Panc1 (cell line): ENCODE data around the gene MBD5. TPM values are rescaled to one million over a fixed set of nuclear protein-coding genes. Genes with fewer than 3 reads are reported as not detected.

Source experiments
- ATAC-seq: fragments of 200-7000 bp; cut with Tn5 transposase; 2 replicates; pipeline ENCODE4 v1.9.1; 2020; ENCODE audit warnings: mild to moderate bottlenecking, moderate library complexity
- BruUV-seq: library from RNA; stranded (reverse); fragments of 400-500 nt; replicated peaks from 2 replicates; lab custom pipeline; 2021; lab: Mats Ljungman, UMichigan
- CTCF ChIA-PET: fragments of 300-600 bp; sonication (Branson Sonifier 250); formaldehyde crosslinking; loops from one replicate; lab custom pipeline; 2022; ENCODE audit warnings: antibody characterized with exemption; lab: Charles Lee
- POLR2A ChIA-PET: fragments of 300-600 bp; sonication (Branson Sonifier 250); formaldehyde crosslinking; loops from one replicate; lab custom pipeline; 2022; ENCODE audit warnings: antibody characterized with exemption; lab: Charles Lee
- DNase-seq: peaks from one replicate; pipeline ENCODE4 v3.0.0-alpha.2; 2010; ENCODE audit warnings: low read depth, low spot score
- H3K27ac ChIP-seq: 2 replicates; pipeline ENCODE4 v1.5.1; 2011; ENCODE audit warnings: mild to moderate bottlenecking, low read length, inconsistent platforms
- H3K27me3 ChIP-seq: fragments of 200-500 bp; sonication (Bioruptor generic); 2 replicates; pipeline ENCODE4 v1.6.0; 2014; ENCODE audit warnings: low read length, inconsistent platforms; ENCODE audit not compliant: control insufficient read depth, insufficient read depth
- H3K36me3 ChIP-seq: fragments of 200-500 bp; sonication (Bioruptor generic); 2 replicates; pipeline ENCODE4 v1.5.1; 2014; ENCODE audit warnings: inconsistent platforms, mild to moderate bottlenecking, low read length, moderate library complexity; ENCODE audit not compliant: control insufficient read depth, insufficient read depth
- H3K4me1 ChIP-seq: 2 replicates; pipeline ENCODE4 v1.5.1; 2011; ENCODE audit warnings: inconsistent platforms, mild to moderate bottlenecking, low read length, moderate library complexity; ENCODE audit not compliant: control insufficient read depth, insufficient read depth
- H3K4me3 ChIP-seq, 2 experiments: 2 replicates each; pipeline ENCODE4 v1.5.1; 2011 to 2012; ENCODE audit warnings: low read depth in 2 of 2, low read length in 2 of 2, mild to moderate bottlenecking in 2 of 2, inconsistent platforms in 1 of 2, moderate library complexity in 1 of 2
- H3K9me3 ChIP-seq: fragments of 200-500 bp; sonication (Bioruptor generic); 2 replicates; pipeline ENCODE4 v1.5.1; 2014; ENCODE audit warnings: low read depth, mild to moderate bottlenecking, inconsistent platforms, low read length, moderate library complexity; ENCODE audit not compliant: control insufficient read depth, insufficient read depth
- POLR2AphosphoS5 ChIP-seq: IDR thresholded peaks from 2 replicates; pipeline ENCODE4 v1.6.1; 2012; ENCODE audit warnings: mild to moderate bottlenecking, low read depth, low read length, moderate library complexity
- SIN3A ChIP-seq: IDR thresholded peaks from 2 replicates; pipeline ENCODE4 v1.6.1; 2012; ENCODE audit warnings: low read depth, mild to moderate bottlenecking, low read length, moderate library complexity, borderline replicate concordance; ENCODE audit not compliant: insufficient read depth
- TCF7L2 ChIP-seq: IDR thresholded peaks from 2 replicates; pipeline ENCODE4 v1.6.1; 2011; ENCODE audit warnings: mild to moderate bottlenecking, low read depth, low read length, inconsistent platforms
- in situ Hi-C: cut with HindIII; loops from 2 replicates; pipeline ENCODE4 v1.10.0; 2016; ENCODE audit warnings: low sequenced_read_pairs, low pct_unique_long_range_greater_than_20kb
- intact Hi-C: fragments of 100-400 bp; cut with micrococcal nuclease; formaldehyde crosslinking; loops from one replicate; pipeline ENCODE4 v1.10.0; 2022; ENCODE audit not compliant: unreplicated experiment
- total RNA-seq: library from RNA; stranded (reverse); gene quantifications from one replicate; pipeline ENCODE4 v1.2.1, GENCODE V29; 2021; ENCODE audit not compliant: unreplicated experiment
- TF ChIP-seq, protein P1 (sequence below): fragments of 450-650 bp; IDR thresholded peaks from 2 replicates; pipeline ENCODE4 v1.5.1; 2017; ENCODE audit warnings: mild to moderate bottlenecking
- TF ChIP-seq, protein P2 (sequence below), 2 experiments: IDR thresholded peaks; 2 replicates each; pipeline ENCODE4 v1.6.1; 2011 to 2012; ENCODE audit warnings: low read depth in 2 of 2, control low read depth in 1 of 2, low read length in 1 of 2, mild to moderate bottlenecking in 1 of 2, moderate library complexity in 1 of 2; ENCODE audit not compliant: insufficient read depth in 1 of 2

The MBD5 gene
- total RNA-seq, 1 experiment from 2014 or later: 40.2 TPM

DNA sequence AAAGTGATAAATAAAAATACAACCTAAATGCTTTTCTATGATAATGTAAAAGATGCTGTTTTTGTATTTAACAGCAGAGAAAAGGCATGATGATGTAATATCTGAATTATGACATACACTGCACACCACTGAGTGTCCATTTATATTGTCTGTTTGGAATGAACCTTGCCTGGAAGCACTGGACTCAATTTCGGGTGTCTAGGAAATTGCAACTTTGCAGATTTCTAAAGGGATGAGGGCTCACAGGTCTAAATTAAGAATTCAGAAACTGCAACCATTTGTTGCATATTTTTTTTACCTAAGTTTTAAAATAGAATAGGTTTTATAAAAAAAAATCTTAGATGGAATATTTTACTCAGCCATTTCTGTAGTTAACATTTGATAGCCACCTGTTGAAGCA lies 492.5 kb downstream of the MBD5 start:
- ATAC-seq (no peak), DNase-seq (no peak)
- intact Hi-C loops (no loop called here), in situ Hi-C loops (no loop called here)
- BruUV-seq: no TSS peak
- peaks cover 3% of the 10 kb centered on the region for H3K4me1 ChIP-seq
- H3K27me3 ChIP-seq: peaks cover 4% of the 10 kb centered on the region; the same call in 1 of the 2 replicates
- no peaks in the 10 kb centered on the region for H3K36me3 ChIP-seq
- ChIA-PET CTCF (no interaction called here), POLR2A (no interaction called here)
- TF ChIP-seq, protein P1, sequence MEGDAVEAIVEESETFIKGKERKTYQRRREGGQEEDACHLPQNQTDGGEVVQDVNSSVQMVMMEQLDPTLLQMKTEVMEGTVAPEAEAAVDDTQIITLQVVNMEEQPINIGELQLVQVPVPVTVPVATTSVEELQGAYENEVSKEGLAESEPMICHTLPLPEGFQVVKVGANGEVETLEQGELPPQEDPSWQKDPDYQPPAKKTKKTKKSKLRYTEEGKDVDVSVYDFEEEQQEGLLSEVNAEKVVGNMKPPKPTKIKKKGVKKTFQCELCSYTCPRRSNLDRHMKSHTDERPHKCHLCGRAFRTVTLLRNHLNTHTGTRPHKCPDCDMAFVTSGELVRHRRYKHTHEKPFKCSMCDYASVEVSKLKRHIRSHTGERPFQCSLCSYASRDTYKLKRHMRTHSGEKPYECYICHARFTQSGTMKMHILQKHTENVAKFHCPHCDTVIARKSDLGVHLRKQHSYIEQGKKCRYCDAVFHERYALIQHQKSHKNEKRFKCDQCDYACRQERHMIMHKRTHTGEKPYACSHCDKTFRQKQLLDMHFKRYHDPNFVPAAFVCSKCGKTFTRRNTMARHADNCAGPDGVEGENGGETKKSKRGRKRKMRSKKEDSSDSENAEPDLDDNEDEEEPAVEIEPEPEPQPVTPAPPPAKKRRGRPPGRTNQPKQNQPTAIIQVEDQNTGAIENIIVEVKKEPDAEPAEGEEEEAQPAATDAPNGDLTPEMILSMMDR: no peak
- TF ChIP-seq SIN3A: no peak
- TF ChIP-seq POLR2AphosphoS5: no peak
- TF ChIP-seq, protein P2, sequence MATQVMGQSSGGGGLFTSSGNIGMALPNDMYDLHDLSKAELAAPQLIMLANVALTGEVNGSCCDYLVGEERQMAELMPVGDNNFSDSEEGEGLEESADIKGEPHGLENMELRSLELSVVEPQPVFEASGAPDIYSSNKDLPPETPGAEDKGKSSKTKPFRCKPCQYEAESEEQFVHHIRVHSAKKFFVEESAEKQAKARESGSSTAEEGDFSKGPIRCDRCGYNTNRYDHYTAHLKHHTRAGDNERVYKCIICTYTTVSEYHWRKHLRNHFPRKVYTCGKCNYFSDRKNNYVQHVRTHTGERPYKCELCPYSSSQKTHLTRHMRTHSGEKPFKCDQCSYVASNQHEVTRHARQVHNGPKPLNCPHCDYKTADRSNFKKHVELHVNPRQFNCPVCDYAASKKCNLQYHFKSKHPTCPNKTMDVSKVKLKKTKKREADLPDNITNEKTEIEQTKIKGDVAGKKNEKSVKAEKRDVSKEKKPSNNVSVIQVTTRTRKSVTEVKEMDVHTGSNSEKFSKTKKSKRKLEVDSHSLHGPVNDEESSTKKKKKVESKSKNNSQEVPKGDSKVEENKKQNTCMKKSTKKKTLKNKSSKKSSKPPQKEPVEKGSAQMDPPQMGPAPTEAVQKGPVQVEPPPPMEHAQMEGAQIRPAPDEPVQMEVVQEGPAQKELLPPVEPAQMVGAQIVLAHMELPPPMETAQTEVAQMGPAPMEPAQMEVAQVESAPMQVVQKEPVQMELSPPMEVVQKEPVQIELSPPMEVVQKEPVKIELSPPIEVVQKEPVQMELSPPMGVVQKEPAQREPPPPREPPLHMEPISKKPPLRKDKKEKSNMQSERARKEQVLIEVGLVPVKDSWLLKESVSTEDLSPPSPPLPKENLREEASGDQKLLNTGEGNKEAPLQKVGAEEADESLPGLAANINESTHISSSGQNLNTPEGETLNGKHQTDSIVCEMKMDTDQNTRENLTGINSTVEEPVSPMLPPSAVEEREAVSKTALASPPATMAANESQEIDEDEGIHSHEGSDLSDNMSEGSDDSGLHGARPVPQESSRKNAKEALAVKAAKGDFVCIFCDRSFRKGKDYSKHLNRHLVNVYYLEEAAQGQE (IDR thresholded peaks at IDR 0.05; ENCODE audit: insufficient read depth in 1 of 2, low read depth in 2 of 2, low read length in 1 of 2): no peak
- no peaks in the 10 kb centered on the region for H3K9me3 ChIP-seq
- no peak overlapping the region for H3K4me3 ChIP-seq
- no peak overlapping the region for H3K27ac ChIP-seq

- Histone ChIP-seq H3K36me3 (no peaks in the 10 kb centered on the region), H3K4me1 (no peaks in the 10 kb centered on the region; the same call in 1 of the 2 replicates), H3K27ac (no peak overlapping the region), H3K27me3 (peaks cover 8% of the 10 kb centered on the region; the same call in 1 of the 2 replicates), H3K4me3 (no peak overlapping the region), H3K9me3 (no peaks in the 10 kb centered on the region)
- no peak for ATAC-seq
- DNase-seq: no peak
- intact Hi-C loops (no loop called here), in situ Hi-C loops (no loop called here)
- ChIA-PET POLR2A (no interaction called here), CTCF (no interaction called here)
- TF ChIP-seq, protein P1: no peak
- TF ChIP-seq SIN3A (no peak), TCF7L2 (no peak), POLR2AphosphoS5 (no peak)
- TF ChIP-seq, protein P2 (IDR thresholded peaks at IDR 0.05; ENCODE audit: insufficient read depth in 1 of 2, low read depth in 2 of 2, low read length in 1 of 2): no peak
- no TSS peak for BruUV-seq
Observed at GRCh38 chr2:148515120-148515519, 494.2 kb downstream of the MBD5 start.
